SKM-1 treated with dmso at 0.1 percent for 144 hours (cell line): ENCODE data around the gene MIA.
"Not testable (repeated sequence)": the region's sequence is repeated elsewhere in the genome, so short reads cannot be mapped to it uniquely, and the experiment has no call there.

Source experiments
- DNase-seq: peaks from one replicate; lab custom pipeline; 2025; ENCODE audit not compliant: unreplicated experiment; lab: John Stamatoyannopoulos, UW

MIA gene

DNA sequence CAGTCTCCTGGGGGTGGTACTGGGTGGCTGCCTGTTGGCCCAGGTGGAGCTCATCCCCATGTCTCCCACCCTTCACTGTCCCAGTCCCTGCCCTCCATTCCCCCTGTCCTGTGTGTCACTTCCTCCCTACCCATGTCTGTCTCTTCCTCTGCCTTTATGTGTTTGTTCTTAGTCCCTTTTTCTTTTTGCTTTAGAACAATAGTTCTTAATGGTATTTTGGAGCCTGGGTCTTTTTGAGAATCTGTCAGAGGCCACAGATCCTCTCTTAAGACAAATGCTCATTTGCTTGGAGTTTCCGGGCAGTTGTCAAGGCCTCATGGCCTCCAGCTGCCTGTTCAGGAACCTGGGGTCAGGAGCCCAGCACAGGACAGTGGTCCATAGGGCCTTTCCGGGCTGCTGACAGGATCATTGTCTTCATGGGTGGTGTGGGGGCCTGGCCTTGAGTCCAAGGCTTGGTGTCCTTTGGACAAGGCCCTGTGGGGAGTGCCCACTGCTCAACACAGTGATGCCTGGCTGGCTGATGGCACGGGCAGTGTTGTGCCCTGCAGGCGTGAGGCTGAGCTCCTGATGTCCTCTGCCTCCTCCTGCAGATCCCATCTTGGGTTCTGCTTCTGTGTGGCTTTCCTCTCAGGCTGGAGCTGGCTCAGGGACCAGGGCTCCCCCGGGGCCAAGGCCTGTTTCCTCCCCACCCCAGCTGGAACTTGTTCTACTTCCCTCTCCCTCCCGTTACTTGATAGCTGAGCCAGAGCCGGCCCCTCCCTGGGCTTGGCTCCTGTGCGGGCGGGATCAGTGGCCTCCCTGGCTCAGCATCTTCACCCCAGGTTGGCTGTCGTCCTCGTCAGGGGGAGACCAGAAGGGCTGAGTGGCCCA lies 27.2 kb downstream of the MIA start:
- peak; percentile 15 for DNase-seq

- no peak for DNase-seq
Measured at GRCh38 chr19:40803170-40803856, 28.0 kb downstream of the MIA start.

GRCh38 chr19:40803857-40804782 lies 28.8 kb downstream of the MIA start:
- DNase-seq: peak; percentile 10

DNA sequence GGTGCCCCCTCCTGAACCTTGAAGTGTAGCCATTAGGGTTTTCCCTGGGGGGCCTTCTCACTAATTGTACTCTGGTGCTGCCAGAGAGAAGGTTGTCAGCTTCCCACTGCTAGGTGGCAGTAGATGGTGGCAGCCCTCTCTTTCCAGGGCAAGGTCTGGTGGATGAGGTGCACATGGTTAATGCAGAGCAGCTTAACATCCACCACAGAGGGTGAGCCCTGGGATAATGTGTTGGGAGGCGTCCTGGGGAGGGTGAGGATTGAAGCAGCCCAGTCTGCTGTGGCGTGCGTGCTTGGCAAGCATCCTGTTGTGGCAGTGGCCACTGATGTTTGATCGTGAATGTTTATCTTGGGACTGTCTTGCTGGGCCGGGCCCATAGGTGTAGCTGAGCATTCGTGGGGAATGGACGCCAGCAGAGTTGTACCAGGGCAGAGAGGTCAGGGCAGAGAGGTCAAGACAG lies 29.5 kb downstream of the MIA start:
- DNase-seq: no peak

DNA sequence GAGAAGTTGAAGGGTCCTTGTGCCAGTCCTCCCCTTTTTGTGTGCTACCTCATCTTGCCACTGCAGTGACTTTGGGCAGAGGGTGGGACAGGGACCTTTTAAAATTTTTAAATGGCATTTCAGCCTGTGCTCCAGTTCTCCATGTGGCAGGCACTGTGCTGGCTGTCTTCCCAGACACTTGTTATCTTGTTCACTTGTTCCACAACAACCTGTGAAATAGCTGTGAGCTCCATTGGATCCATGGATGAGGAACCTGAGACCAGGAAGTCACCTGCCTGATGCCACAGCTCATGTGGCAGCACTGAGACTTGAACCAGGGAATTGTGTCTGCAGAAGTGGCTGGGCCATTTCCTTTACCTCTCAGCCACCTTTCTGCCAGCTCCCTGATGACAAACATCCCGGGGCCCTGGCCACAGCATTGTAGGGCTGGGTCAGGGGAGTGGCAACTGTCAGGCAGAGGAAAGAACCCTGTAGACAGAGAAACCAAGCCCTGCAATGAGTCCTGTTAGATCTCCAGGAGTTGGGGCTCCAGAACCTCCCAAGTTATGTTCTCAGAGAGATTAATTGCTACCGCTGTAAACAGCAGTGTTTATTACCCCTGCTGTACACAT lies 30.0 kb downstream of the MIA start:
- no peak for DNase-seq

DNA sequence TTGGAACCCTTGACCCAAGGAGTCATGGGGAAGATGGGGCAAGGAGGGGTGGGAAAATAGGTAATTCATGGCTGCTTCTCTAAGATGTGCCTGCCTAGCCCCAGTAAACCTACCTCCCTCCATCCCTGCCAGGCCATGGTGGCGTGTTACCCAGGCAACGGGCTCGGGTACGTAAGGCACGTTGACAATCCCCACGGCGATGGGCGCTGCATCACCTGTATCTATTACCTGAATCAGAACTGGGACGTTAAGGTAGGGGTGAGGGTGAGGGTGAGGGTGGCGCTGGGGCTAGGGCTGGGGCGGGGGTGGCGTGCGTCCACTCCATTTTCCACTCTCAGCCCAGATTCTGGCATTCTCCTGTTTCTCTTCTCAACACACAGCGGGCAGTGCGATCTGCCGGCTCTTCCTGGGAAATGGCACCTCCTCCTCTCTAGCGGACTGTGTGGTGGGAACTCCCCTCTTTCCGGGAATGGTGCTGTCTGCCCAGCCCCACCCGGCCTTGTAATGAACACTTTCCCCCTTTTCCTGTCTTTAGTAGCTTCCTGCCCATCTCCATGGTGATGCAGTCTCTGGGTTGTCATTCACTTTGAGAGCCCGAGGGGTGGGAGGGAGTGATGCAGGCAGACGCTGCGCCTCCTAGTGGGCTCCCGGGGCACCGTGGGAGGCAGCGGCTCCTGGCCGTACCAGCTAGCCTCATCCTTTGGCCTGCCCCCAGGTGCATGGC lies 31.3 kb downstream of the MIA start:
- DNase-seq: no peak

- no peak for DNase-seq
Measured at GRCh38 chr19:40807147-40808020, 32.1 kb downstream of the MIA start.

DNA sequence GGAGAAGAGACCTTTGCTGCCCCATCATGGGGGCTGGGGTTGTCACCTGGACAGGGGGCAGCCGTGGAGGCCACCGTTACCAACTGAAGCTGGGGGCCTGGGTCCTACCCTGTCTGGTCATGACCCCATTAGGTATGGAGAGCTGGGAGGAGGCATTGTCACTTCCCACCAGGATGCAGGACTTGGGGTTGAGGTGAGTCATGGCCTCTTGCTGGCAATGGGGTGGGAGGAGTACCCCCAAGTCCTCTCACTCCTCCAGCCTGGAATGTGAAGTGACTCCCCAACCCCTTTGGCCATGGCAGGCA lies 32.7 kb downstream of the MIA start:
- no peak for DNase-seq

DNA sequence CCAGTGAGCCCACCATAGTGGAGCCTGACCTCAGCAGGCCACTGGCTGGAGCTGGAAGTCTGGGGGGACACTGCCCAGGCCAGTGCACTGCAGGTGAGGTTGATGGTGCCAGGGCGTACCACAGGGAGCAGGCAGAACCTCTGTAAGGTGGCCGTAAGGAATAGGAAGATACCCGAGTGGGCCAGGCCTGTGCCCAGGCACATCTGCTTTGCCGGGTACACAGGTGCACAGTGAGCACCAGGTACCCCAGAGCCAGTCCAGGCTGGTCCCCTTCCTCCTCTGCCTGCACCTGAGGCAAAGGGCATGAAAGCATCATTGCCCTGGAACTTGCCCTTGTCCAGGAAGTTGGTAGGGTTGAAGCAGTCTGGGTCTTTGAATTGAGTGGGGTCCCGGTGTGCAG lies 33.2 kb downstream of the MIA start:
- no peak for DNase-seq

DNA sequence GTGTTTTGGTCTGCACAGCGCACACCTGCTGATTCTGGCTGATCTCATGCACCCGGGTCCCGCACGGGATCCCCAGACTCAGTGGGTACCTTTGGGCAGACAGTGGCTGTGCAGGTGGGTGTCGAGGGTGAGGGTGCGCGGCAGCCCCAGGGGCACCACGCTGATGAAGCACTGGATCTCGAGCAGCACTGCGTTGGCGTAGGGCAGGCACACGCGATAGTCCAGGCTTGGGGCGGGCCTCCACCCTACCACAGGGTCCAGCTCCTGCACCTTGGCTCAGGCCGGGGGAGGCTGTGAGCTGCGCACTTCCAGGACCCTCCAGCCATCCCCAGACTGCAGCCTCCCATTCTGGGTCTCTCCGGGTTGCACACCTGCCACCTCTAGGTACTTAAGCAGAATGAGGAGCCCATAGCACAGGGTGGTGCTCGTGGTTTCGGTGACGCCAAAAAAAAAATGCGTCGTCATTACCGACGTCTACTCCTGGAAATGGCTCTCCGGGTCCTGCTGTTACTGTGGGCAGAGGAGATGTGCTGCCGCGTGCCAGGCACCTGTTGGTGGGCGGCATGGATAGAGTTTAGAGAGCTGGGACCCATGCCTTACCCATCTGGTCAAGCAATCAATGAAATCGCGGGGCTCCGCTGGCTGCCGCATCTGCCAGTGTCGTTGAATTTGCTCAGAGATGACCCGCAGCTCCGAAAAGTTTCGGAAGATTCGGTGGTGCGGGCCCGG lies 34.2 kb downstream of the MIA start:
- no peak for DNase-seq

GRCh38 chr19:40810160-40810559 lies 34.8 kb downstream of the MIA start:
- DNase-seq: no peak

GRCh38 chr19:40810649-40811408 lies 35.5 kb downstream of the MIA start:
- DNase-seq: peak; percentile 15

GRCh38 chr19:40811478-40812341 lies 36.4 kb downstream of the MIA start:
- DNase-seq: no peak

- not testable (repeated sequence) for DNase-seq
Measured at GRCh38 chr19:40812571-40812970, 37.2 kb downstream of the MIA start.

DNA sequence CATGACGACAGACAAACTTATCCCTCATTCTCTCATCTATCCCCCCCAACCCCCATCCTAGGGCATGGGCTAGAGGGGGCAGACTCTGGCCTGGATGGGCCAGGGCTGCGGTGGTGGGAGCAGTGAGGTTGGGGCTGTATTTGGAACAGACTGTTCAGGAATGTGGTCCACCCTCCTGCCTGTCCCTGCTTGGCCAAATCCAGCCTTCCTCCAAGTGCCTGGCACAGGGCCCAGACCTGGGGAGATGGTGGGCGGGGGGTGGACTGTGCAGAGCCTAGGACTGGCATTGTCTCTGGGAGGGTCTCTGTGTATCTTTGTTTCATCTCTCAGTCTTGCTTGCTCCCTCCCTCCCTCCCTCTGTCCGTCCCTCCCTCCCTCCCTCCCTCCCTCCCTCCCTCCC lies 37.9 kb downstream of the MIA start:
- DNase-seq: no peak

DNA sequence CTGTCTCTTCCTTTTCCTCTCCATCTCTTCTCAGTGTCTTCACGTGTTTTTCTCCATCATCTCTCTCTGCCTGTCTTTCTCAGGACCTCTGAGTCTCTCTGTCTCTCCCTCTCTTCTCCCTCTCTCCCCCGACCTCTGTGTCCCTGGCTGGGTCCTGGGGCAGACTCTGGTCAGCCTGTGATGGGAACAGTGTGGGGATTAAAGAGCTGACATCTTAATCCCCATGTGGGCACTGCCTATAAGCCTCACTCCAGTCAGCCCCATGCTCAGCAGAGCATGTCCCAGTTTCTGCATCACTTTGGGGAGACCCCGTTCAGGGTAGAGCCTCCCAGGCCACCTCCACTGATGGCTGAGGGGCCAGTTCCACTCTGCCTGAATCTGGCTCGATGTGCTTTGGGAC lies 39.9 kb downstream of the MIA start:
- no peak for DNase-seq
